ENCODE data around the gene ZBTB4. TPM values are rescaled to one million over a fixed set of nuclear protein-coding genes. Genes with fewer than 3 reads are reported as not detected.
"Not testable (repeated sequence)": the region's sequence is repeated elsewhere in the genome, so short reads cannot be mapped to it uniquely, and the experiment has no call there.

Gene ZBTB4
- total and polyA plus RNA-seq, 2 donors from 2014 or later, result 23.2 to 64.8 TPM

GRCh38 chr17:7476951-7477350, 2.5 kb downstream of the ZBTB4 start:
- Histone ChIP-seq H3K27ac (ENCODE audit: low read depth in 2 of 2, low read length in 2 of 2) (peak overlapping the region; percentile 98 to 99), H3K9me3 (ENCODE audit: control insufficient read depth in 2 of 3, insufficient read depth in 1 of 3, low read length in 3 of 3) (no peaks in the 10 kb centered on the region), H3K4me1 (ENCODE audit: control insufficient read depth in 2 of 3, insufficient read depth in 2 of 3, low read depth in 1 of 3, low read length in 3 of 3) (peaks cover 2 to 39% (median 15%) of the 10 kb centered on the region in 3 donors), H3K36me3 (ENCODE audit: control insufficient read depth in 2 of 3, insufficient read depth in 3 of 3, low read length in 3 of 3) (no peaks in the 10 kb centered on the region), H3K9ac (ENCODE audit: low read length in 3 of 3) (peak overlapping the region in 1 of 3 donors; percentile 35), H3K4me3 (ENCODE audit: low read length in 3 of 3) (peak overlapping the region in 1 of 3 donors; percentile 91), H3K27me3 (ENCODE audit: control insufficient read depth, insufficient read depth, low read length) (no peaks in the 10 kb centered on the region)
- intact Hi-C loops (cut with DNase I), result no loop called here
- DNase-seq (peak in 1 of 5 donors; percentile 56), FAIRE-seq (no peak)
- TF ChIP-seq, protein P1, sequence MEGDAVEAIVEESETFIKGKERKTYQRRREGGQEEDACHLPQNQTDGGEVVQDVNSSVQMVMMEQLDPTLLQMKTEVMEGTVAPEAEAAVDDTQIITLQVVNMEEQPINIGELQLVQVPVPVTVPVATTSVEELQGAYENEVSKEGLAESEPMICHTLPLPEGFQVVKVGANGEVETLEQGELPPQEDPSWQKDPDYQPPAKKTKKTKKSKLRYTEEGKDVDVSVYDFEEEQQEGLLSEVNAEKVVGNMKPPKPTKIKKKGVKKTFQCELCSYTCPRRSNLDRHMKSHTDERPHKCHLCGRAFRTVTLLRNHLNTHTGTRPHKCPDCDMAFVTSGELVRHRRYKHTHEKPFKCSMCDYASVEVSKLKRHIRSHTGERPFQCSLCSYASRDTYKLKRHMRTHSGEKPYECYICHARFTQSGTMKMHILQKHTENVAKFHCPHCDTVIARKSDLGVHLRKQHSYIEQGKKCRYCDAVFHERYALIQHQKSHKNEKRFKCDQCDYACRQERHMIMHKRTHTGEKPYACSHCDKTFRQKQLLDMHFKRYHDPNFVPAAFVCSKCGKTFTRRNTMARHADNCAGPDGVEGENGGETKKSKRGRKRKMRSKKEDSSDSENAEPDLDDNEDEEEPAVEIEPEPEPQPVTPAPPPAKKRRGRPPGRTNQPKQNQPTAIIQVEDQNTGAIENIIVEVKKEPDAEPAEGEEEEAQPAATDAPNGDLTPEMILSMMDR (IDR thresholded peaks at IDR 0.05; ENCODE audit: borderline replicate concordance, extremely low read depth, insufficient read depth), result no peak

DNA sequence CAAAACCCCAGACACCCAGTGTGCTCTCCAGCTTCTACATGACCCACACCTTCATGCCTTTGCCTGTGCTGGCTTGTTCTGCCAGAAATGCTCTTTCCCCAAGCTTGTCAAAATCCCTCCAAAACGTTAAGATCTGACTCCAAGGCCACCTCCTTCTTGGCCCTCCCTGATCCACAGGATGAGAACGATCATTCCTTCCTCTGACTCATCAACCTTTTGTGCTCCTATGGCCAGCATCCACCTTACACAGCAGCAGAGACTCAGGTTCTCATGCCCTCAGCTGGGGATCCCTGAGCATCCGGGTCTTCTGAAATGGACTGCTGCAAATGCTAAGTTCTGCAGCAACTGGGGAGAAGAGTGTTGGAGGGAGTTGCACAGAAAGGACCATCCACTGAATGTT, 2.9 kb downstream of the ZBTB4 start:
- intact Hi-C loops (cut with DNase I), result no loop called here

DNA sequence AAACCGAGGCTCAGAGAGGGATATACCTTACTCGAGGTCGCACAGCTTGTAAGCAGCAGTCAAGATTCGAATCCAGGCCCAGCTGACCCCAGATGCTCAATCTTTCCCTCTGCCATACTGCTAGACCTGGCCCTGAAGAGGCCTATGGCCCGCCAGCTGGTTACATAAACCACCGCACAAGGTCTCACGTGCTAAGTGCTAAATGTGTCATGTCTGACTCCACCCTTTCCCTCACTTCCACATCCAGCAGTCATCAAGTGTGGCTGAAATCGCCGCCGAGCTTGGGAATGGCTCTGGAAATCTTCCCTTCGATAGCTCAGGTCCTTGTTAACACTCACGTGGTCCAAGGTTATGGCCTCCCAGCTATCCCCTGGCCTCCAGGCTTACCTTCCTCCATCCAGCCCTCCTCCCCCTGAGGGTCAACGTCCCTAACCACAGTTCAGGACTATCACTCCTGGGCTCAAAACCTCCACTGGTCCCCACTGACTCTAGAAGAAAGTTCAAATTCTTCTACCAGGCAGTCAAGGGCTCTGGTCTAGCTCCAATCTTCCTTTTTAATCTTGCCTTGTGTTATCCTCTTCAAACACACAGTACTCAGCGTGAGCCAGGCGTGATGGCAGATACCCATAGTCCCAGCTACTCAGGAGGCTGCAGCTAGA, 3.5 kb downstream of the ZBTB4 start:
- intact Hi-C loops (cut with DNase I), result no loop called here
- Histone ChIP-seq H3K9ac (ENCODE audit: low read length in 3 of 3) (peak overlapping the region in 1 of 3 donors; percentile 31), H3K4me1 (ENCODE audit: control insufficient read depth in 2 of 3, insufficient read depth in 2 of 3, low read depth in 1 of 3, low read length in 3 of 3) (peaks cover 2 to 35% (median 15%) of the 10 kb centered on the region in 3 donors), H3K27me3 (ENCODE audit: control insufficient read depth, insufficient read depth, low read length) (no peaks in the 10 kb centered on the region), H3K27ac (ENCODE audit: low read depth in 2 of 2, low read length in 2 of 2) (peak overlapping the region; percentile 5 to 9), H3K4me3 (ENCODE audit: low read length in 3 of 3) (peak overlapping the region in 1 of 3 donors; percentile 3), H3K9me3 (ENCODE audit: control insufficient read depth in 2 of 3, insufficient read depth in 1 of 3, low read length in 3 of 3) (no peaks in the 10 kb centered on the region), H3K36me3 (ENCODE audit: control insufficient read depth in 2 of 3, insufficient read depth in 3 of 3, low read length in 3 of 3) (no peaks in the 10 kb centered on the region)
- TF ChIP-seq, protein P1 (IDR thresholded peaks at IDR 0.05; ENCODE audit: borderline replicate concordance, extremely low read depth, insufficient read depth), result no peak
- peak in 1 of 5 donors; percentile 59 for DNase-seq
- no peak for FAIRE-seq

More for the DNA sequence above, 2.9 kb downstream of the ZBTB4 start:
- H3K4me3 ChIP-seq (ENCODE audit: low read length in 3 of 3), result peak overlapping the region in 1 of 3 donors; percentile 91
- no peaks in the 10 kb centered on the region for H3K27me3 ChIP-seq (ENCODE audit: control insufficient read depth, insufficient read depth, low read length)
- H3K36me3 ChIP-seq (ENCODE audit: control insufficient read depth in 2 of 3, insufficient read depth in 3 of 3, low read length in 3 of 3), result no peaks in the 10 kb centered on the region
- no peaks in the 10 kb centered on the region for H3K9me3 ChIP-seq (ENCODE audit: control insufficient read depth in 2 of 3, insufficient read depth in 1 of 3, low read length in 3 of 3)
- peaks cover 2 to 37% (median 15%) of the 10 kb centered on the region in 3 donors for H3K4me1 ChIP-seq (ENCODE audit: control insufficient read depth in 2 of 3, insufficient read depth in 2 of 3, low read depth in 1 of 3, low read length in 3 of 3)
- H3K27ac ChIP-seq (ENCODE audit: low read depth in 2 of 2, low read length in 2 of 2), result peak overlapping the region; percentile 5 to 99
- peak in 1 of 5 donors; percentile 12 for DNase-seq
- FAIRE-seq, result no peak
- TF ChIP-seq, protein P1 (IDR thresholded peaks at IDR 0.05; ENCODE audit: borderline replicate concordance, extremely low read depth, insufficient read depth), result no peak
- peak overlapping the region in 1 of 3 donors; percentile 35 for H3K9ac ChIP-seq (ENCODE audit: low read length in 3 of 3)

DNA sequence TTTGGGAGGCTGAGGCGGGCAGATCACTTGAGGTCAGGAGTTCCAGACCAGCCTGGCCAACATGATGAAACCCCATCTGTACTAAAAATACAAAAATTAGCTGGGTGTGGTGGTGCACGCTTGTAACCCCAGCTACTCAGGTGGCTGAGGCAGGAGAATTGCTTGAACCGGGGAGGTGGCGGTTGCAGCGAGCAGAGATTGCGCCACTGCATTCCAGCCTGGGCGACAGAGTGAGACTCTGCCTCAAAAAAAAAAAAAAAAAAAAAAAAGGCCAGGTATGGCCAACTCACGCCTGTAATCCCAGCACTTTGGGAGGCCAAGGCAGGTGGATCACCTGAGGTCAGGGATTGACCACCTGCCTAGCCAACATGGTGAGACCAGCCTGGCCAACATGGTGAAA, 4.7 kb downstream of the ZBTB4 start:
- H3K4me3 ChIP-seq (ENCODE audit: low read length in 3 of 3); intact Hi-C loops (cut with DNase I); FAIRE-seq; H3K27ac ChIP-seq (ENCODE audit: low read depth in 2 of 2, low read length in 2 of 2); H3K9me3 ChIP-seq (ENCODE audit: control insufficient read depth in 2 of 3, insufficient read depth in 1 of 3, low read length in 3 of 3); H3K27me3 ChIP-seq (ENCODE audit: control insufficient read depth, insufficient read depth, low read length); H3K9ac ChIP-seq (ENCODE audit: low read length in 3 of 3); H3K36me3 ChIP-seq (ENCODE audit: control insufficient read depth in 2 of 3, insufficient read depth in 3 of 3, low read length in 3 of 3): not testable (repeated sequence)
- H3K4me1 ChIP-seq (ENCODE audit: control insufficient read depth in 2 of 3, insufficient read depth in 2 of 3, low read depth in 1 of 3, low read length in 3 of 3), result peaks cover 0 to 30% (median 15%) of the 10 kb centered on the region in 3 donors
- DNase-seq, result peak in 1 of 5 donors; percentile 15

Data from kidney (tissue), 14 donors.